DOHH2 (cell line): Measurements from ENCODE around the gene APOBEC3G.

Experiments used
- H3F3A ChIP-seq: fragments of 200-600 bp; sonication (generic), shearing (Covaris generic); 2 replicates; pipeline ENCODE4 v1.6.0; 2016; ENCODE audit warnings: antibody characterized with exemption, mild to moderate bottlenecking; ENCODE audit not compliant: control insufficient read depth, insufficient read depth
- H3K27ac ChIP-seq: fragments of 200-600 bp; sonication (generic); 2 replicates; pipeline ENCODE4 v1.5.1; 2014; ENCODE audit warnings: low read depth, mild to moderate bottlenecking, low read length, moderate library complexity
- H3K27me3 ChIP-seq: fragments of 200-600 bp; sonication (generic); 2 replicates; pipeline ENCODE4 v1.6.1; 2014; ENCODE audit warnings: mild to moderate bottlenecking, low read length, mixed read lengths; ENCODE audit not compliant: control insufficient read depth
- H3K36me3 ChIP-seq: fragments of 200-600 bp; sonication (generic); 2 replicates; pipeline ENCODE4 v1.6.1; 2014; ENCODE audit warnings: mild to moderate bottlenecking, low read length, moderate library complexity, mixed read lengths; ENCODE audit not compliant: control insufficient read depth
- H3K4me1 ChIP-seq: fragments of 200-600 bp; sonication (generic); 2 replicates; pipeline ENCODE4 v1.6.1; 2014; ENCODE audit warnings: mild to moderate bottlenecking, low read length, mixed read lengths; ENCODE audit not compliant: control insufficient read depth
- H3K4me2 ChIP-seq: fragments of 200-600 bp; sonication (generic); 2 replicates; pipeline ENCODE4 v1.6.0; 2014; ENCODE audit warnings: mild to moderate bottlenecking, low read length, moderate library complexity
- H3K4me3 ChIP-seq: fragments of 200-600 bp; sonication (generic); 2 replicates; pipeline ENCODE4 v1.5.1; 2014; ENCODE audit warnings: mild to moderate bottlenecking, low read length, mixed read lengths
- H3K79me2 ChIP-seq: fragments of 200-600 bp; sonication (generic); 2 replicates; pipeline ENCODE4 v1.6.1; 2014; ENCODE audit warnings: mild to moderate bottlenecking, low read length, mixed read lengths; ENCODE audit not compliant: control insufficient read depth
- H3K9me2 ChIP-seq: fragments of 200-600 bp; sonication (generic); replicated peaks from 2 replicates; pipeline ENCODE4 v1.6.1; 2014; ENCODE audit warnings: mild to moderate bottlenecking, low read length, mixed read lengths; ENCODE audit not compliant: control insufficient read depth
- H3K9me3 ChIP-seq: fragments of 200-600 bp; sonication (generic); 2 replicates; pipeline ENCODE4 v1.6.1; 2014; ENCODE audit warnings: antibody characterized with exemption, low read length, mixed read lengths; ENCODE audit not compliant: control insufficient read depth, insufficient read depth
- H4K20me1 ChIP-seq: fragments of 200-600 bp; sonication (generic); 2 replicates; pipeline ENCODE4 v1.6.0; 2014; ENCODE audit warnings: low read depth, mild to moderate bottlenecking, antibody characterized with exemption, low read length, moderate library complexity; ENCODE audit not compliant: control insufficient read depth, insufficient read depth
- EZH2phosphoT487 ChIP-seq: fragments of 200-600 bp; sonication (generic); IDR thresholded peaks from 2 replicates; pipeline ENCODE4 v1.6.1; 2017; ENCODE audit warnings: borderline replicate concordance, mild to moderate bottlenecking, antibody characterized with exemption, low read length, moderate library complexity, mixed read lengths
- TF ChIP-seq, protein P1 (sequence below): fragments of 200-600 bp; sonication (generic); IDR thresholded peaks from one replicate; pipeline ENCODE4 v1.5.1; 2014; ENCODE audit warnings: antibody characterized with exemption, mild to moderate bottlenecking, low read depth, low read length; ENCODE audit not compliant: poor library complexity, severe bottlenecking

APOBEC3G gene

DNA sequence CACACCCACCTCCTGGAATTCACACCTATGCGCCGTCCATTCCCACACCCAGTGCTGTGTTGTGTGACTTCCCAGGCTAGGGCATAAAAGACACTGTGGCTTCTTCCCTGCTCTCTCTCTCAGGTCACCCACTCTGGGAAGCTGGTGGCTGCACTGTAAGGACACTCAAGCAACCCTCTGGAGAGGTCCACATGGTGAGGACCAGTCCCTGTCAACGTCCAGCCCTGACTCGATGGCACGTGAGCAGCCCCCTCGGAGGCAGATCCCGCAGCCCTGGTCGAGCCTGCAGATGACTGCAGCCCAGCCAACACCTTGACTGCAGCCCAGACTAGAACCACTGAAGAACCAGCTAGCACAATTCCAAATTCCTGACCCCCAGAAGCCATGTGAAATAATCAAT is 59.2 kb downstream of the APOBEC3G start:
- H3K27me3 ChIP-seq: peaks cover 3% of the 10 kb centered on the region; the same call in 1 of the 2 replicates
- no peaks in the 10 kb centered on the region for H3K9me2 ChIP-seq
- H3K4me1 ChIP-seq: no peaks in the 10 kb centered on the region
- no peaks in the 10 kb centered on the region for H3K79me2 ChIP-seq
- no peaks in the 10 kb centered on the region for H3K9me3 ChIP-seq
- no peaks in the 10 kb centered on the region for H4K20me1 ChIP-seq
- no peak overlapping the region for H3K4me3 ChIP-seq
- H3F3A ChIP-seq: no peaks in the 10 kb centered on the region
- no peak for TF ChIP-seq EZH2phosphoT487
- TF ChIP-seq, protein P1, sequence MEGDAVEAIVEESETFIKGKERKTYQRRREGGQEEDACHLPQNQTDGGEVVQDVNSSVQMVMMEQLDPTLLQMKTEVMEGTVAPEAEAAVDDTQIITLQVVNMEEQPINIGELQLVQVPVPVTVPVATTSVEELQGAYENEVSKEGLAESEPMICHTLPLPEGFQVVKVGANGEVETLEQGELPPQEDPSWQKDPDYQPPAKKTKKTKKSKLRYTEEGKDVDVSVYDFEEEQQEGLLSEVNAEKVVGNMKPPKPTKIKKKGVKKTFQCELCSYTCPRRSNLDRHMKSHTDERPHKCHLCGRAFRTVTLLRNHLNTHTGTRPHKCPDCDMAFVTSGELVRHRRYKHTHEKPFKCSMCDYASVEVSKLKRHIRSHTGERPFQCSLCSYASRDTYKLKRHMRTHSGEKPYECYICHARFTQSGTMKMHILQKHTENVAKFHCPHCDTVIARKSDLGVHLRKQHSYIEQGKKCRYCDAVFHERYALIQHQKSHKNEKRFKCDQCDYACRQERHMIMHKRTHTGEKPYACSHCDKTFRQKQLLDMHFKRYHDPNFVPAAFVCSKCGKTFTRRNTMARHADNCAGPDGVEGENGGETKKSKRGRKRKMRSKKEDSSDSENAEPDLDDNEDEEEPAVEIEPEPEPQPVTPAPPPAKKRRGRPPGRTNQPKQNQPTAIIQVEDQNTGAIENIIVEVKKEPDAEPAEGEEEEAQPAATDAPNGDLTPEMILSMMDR: no peak
- no peaks in the 10 kb centered on the region for H3K36me3 ChIP-seq
- H3K4me2 ChIP-seq: no peak overlapping the region
- H3K27ac ChIP-seq: no peak overlapping the region
